ENCODE measurements around the gene MIOS. TPM values are rescaled to one million over a fixed set of nuclear protein-coding genes. Genes with fewer than 3 reads are reported as not detected.

MIOS gene
- total and polyA plus RNA-seq, 2 of the 4 experiments (the other 2 are of a cell fraction): 10.6 to 32.4 TPM

DNA sequence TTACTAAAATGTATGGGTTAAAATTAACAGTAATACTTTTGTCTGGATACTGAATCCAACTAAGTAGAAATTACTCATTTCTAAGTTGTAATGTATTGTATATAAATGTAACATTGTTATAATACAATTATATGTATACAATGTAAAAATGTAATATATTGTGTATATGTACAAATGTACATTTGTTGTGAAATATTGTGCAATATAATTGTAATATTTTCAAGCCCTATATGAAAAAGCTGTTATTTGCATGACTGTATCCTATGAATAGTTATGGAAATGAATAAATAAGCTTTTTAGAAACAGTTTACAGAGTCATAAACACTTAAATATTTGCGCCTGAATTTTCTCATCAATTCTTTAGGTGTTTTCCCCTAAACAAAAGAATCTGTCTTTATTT is 53.6 kb downstream of the MIOS start:
- H2BK5ac ChIP-seq (ENCODE audit: low read depth, low read length, poor library complexity, severe bottlenecking): no peak overlapping the region
- ChIA-PET CTCF (no interaction called here), POLR2A (ENCODE audit: unreplicated experiment) (no interaction called here)
- H3K23ac ChIP-seq (ENCODE audit: low read depth, low read length): no peak overlapping the region
- H3K4me1 ChIP-seq (ENCODE audit: control insufficient read depth, insufficient read depth, low read length): no peaks in the 10 kb centered on the region
- H3K9ac ChIP-seq (ENCODE audit: low read depth, low read length): no peak overlapping the region
- H2AFZ ChIP-seq (replicated peaks; ENCODE audit: low read length, poor library complexity): no peak overlapping the region
- H4K20me1 ChIP-seq (ENCODE audit: insufficient read depth, low read length): no peaks in the 10 kb centered on the region
- no TSS peak for BruUV-seq (replicated peaks)
- H3K79me1 ChIP-seq (ENCODE audit: low read depth in 1 of 2, low read length in 2 of 2): no peaks in the 10 kb centered on the region
- H3K27me3 ChIP-seq (ENCODE audit: control insufficient read depth, insufficient read depth, low read length): no peaks in the 10 kb centered on the region
- H3K14ac ChIP-seq (replicated peaks; ENCODE audit: low read depth, low read length): no peak overlapping the region
- no peak for ATAC-seq (ENCODE audit: low read depth)
- no peaks in the 10 kb centered on the region for H3K36me3 ChIP-seq (ENCODE audit: control insufficient read depth, insufficient read depth, low read length)
- no peak overlapping the region for H2BK15ac ChIP-seq (ENCODE audit: low read depth, low read length)
- H3K27ac ChIP-seq (ENCODE audit: insufficient read depth, low read length): no peak overlapping the region
- intact Hi-C loops (cut with micrococcal nuclease) (no loop called here), dilution Hi-C loops (cut with HindIII; ENCODE audit: low sequenced_read_pairs, unreplicated experiment) (no loop called here), in situ Hi-C loops (cut with MboI; ENCODE audit: low sequenced_read_pairs) (no loop called here)
- H4K8ac ChIP-seq (ENCODE audit: low read depth in 2 of 2, low read length in 2 of 2): no peak overlapping the region
- H2BK20ac ChIP-seq (ENCODE audit: low read depth, low read length): no peak overlapping the region
- no CpG with 5 or more reads among the region's 1 CpG for WGBS, 2 experiments (ENCODE audit: extremely low coverage in 2 of 2, insufficient read length in 1 of 2)
- no peak overlapping the region for H2AK5ac ChIP-seq (ENCODE audit: low read depth, low read length)
- no peak overlapping the region for H3K4me2 ChIP-seq (ENCODE audit: low read depth, low read length)
- no peak for TF ChIP-seq FOS (IDR thresholded peaks at IDR 0.05; ENCODE audit: low read depth, low read length)
- no peak for TF ChIP-seq NFE2L2 (IDR thresholded peaks at IDR 0.05; ENCODE audit: low read depth, low read length)
- no peak for TF ChIP-seq SMC3 (IDR thresholded peaks at IDR 0.05; ENCODE audit: low read depth, low read length)
- TF ChIP-seq CEBPB (IDR thresholded peaks at IDR 0.05; ENCODE audit: low read depth, low read length): no peak
- TF ChIP-seq, protein P1, sequence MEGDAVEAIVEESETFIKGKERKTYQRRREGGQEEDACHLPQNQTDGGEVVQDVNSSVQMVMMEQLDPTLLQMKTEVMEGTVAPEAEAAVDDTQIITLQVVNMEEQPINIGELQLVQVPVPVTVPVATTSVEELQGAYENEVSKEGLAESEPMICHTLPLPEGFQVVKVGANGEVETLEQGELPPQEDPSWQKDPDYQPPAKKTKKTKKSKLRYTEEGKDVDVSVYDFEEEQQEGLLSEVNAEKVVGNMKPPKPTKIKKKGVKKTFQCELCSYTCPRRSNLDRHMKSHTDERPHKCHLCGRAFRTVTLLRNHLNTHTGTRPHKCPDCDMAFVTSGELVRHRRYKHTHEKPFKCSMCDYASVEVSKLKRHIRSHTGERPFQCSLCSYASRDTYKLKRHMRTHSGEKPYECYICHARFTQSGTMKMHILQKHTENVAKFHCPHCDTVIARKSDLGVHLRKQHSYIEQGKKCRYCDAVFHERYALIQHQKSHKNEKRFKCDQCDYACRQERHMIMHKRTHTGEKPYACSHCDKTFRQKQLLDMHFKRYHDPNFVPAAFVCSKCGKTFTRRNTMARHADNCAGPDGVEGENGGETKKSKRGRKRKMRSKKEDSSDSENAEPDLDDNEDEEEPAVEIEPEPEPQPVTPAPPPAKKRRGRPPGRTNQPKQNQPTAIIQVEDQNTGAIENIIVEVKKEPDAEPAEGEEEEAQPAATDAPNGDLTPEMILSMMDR (conservative IDR thresholded peaks at IDR 0.05; ENCODE audit: low read depth, low read length): no peak
- no peak for TF ChIP-seq MXI1 (IDR thresholded peaks at IDR 0.05; ENCODE audit: borderline replicate concordance, low read depth, low read length)
- TF ChIP-seq MAZ (IDR thresholded peaks at IDR 0.05; ENCODE audit: borderline replicate concordance, low read depth, low read length): no peak
- no peak for TF ChIP-seq RCOR1 (IDR thresholded peaks at IDR 0.05; ENCODE audit: insufficient replicate concordance, low read length)
- TF ChIP-seq RAD21 (IDR thresholded peaks at IDR 0.05; ENCODE audit: low read length): no peak
- TF ChIP-seq CHD1 (IDR thresholded peaks at IDR 0.05; ENCODE audit: low read depth, low read length): no peak
- no peak for TF ChIP-seq MAFK (IDR thresholded peaks at IDR 0.05; ENCODE audit: low read depth, low read length)
- TF ChIP-seq, protein P2, sequence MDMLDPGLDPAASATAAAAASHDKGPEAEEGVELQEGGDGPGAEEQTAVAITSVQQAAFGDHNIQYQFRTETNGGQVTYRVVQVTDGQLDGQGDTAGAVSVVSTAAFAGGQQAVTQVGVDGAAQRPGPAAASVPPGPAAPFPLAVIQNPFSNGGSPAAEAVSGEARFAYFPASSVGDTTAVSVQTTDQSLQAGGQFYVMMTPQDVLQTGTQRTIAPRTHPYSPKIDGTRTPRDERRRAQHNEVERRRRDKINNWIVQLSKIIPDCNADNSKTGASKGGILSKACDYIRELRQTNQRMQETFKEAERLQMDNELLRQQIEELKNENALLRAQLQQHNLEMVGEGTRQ (IDR thresholded peaks at IDR 0.05; ENCODE audit: low read depth, low read length): no peak
- TF ChIP-seq, protein P3, sequence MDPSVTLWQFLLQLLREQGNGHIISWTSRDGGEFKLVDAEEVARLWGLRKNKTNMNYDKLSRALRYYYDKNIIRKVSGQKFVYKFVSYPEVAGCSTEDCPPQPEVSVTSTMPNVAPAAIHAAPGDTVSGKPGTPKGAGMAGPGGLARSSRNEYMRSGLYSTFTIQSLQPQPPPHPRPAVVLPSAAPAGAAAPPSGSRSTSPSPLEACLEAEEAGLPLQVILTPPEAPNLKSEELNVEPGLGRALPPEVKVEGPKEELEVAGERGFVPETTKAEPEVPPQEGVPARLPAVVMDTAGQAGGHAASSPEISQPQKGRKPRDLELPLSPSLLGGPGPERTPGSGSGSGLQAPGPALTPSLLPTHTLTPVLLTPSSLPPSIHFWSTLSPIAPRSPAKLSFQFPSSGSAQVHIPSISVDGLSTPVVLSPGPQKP (IDR thresholded peaks at IDR 0.05; ENCODE audit: borderline replicate concordance, low read depth, low read length): no peak
- no peak for TF ChIP-seq BHLHE40 (IDR thresholded peaks at IDR 0.05; ENCODE audit: low read depth, low read length)
- no peak for TF ChIP-seq RFX5 (IDR thresholded peaks at IDR 0.05; ENCODE audit: low read depth, low read length)
- no peak for TF ChIP-seq POLR2A (IDR thresholded peaks at IDR 0.05; ENCODE audit: low read depth, low read length)
- no peak overlapping the region for H3K56ac ChIP-seq (ENCODE audit: extremely low read depth, insufficient read depth, low read length)
- H3K9me3 ChIP-seq (ENCODE audit: control insufficient read depth, insufficient read depth, low read length): no peaks in the 10 kb centered on the region
- no peak overlapping the region for H4K5ac ChIP-seq (ENCODE audit: low read depth, low read length)
- H2BK120ac ChIP-seq (ENCODE audit: low read depth, low read length): no peak overlapping the region
- H2AK9ac ChIP-seq (replicated peaks; ENCODE audit: low read depth, low read length, poor library complexity): no peak overlapping the region
- no peaks in the 10 kb centered on the region for H3K9me1 ChIP-seq (ENCODE audit: insufficient read depth, low read length)
- H3K18ac ChIP-seq (ENCODE audit: low read depth, low read length): no peak overlapping the region
- no peak overlapping the region for H4K91ac ChIP-seq (ENCODE audit: insufficient read depth, low read depth, low read length)
- H3K4ac ChIP-seq (ENCODE audit: low read depth, low read length): no peak overlapping the region
- no peak for DNase-seq
- no peak overlapping the region for H3K4me3 ChIP-seq (ENCODE audit: insufficient read depth, low read depth, low read length)
